ENCODE results near the gene EFHC1. TPM values are rescaled to one million over a fixed set of nuclear protein-coding genes. Genes with fewer than 3 reads are reported as not detected.

Gene EFHC1
- total and polyA plus RNA-seq, 9 donors: 12.1 to 59.5 (median 23.5) TPM

- 77 to 86% (median 84%) methylated on average over 5 of the region's 5 CpGs for WGBS, 3 donors
- no peak for DNase-seq
- no peak overlapping the region for H3K27ac ChIP-seq
- TF ChIP-seq CTCF (IDR thresholded peaks at IDR 0.05): no peak
- TF ChIP-seq EP300 (IDR thresholded peaks at IDR 0.05): no peak
- no peak for TF ChIP-seq POLR2A (IDR thresholded peaks at IDR 0.05)
- no peaks in the 10 kb centered on the region for H3K9me3 ChIP-seq
- intact Hi-C loops (cut with DNase I): loop anchor here in 1 of 4 donors (10.0 kb wide), 1 partner anchor 175 kb away; no protein-coding TSS in a partner anchor
- no peaks in the 10 kb centered on the region for H3K27me3 ChIP-seq
- H3K36me3 ChIP-seq: no peaks in the 10 kb centered on the region
- no peaks in the 10 kb centered on the region for H3K4me1 ChIP-seq (ENCODE audit: insufficient read depth)
- H3K4me3 ChIP-seq: no peak overlapping the region
These were observed 69.7 kb downstream of the EFHC1 start for GRCh38 chr6:52489881-52490280.

DNA sequence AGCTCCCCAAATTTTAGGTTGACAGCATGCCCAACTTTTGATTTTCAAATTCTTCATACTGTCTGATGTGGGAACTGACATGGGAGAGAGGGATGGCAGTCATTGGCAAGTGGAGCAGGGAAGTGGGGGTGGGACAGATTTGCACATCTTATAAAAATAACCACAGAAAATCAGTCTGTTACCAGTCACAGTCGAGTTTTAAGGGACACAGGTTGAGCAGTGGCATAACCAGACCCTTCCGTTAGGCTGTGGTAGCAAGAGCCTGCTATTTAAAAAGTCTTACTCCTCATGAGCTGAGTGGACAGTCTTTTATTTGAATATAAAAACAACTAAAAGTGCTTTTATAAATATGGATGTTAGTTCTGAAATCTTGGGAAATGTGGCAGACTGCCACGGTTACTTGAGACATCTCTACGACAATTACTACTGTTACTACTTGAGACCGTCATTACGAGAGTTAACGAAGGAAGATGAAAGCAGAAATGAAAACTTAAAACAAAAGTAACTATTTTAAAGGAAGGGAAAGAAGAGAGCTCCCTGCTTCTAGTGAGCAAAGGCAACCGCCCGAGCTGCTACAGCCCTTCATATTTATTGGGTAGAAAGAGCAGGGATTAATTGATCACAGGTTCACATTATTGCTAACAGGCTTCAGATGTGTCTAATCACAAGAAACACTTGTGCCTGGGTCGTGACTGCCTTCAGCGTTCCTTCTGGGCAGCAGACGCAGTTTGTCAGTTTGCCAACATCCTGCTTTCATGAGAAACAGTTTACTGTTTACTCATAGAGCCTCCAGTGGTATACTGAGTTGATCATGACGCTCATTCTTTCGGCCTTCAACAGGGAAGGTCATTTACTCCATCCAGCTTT is 71.3 kb downstream of the EFHC1 start:
- 51 to 79% (median 65%) methylated on average over 14 of the region's 14 CpGs for WGBS, 3 donors
- H3K4me3 ChIP-seq: no peak overlapping the region
- H3K4me1 ChIP-seq (ENCODE audit: insufficient read depth): no peaks in the 10 kb centered on the region
- no peaks in the 10 kb centered on the region for H3K9me3 ChIP-seq
- intact Hi-C loops (cut with DNase I): loop anchor here in 1 of 4 donors (10.0 kb wide), 1 partner anchor 173 kb away; no protein-coding TSS in a partner anchor
- no peak for DNase-seq
- H3K27ac ChIP-seq: no peak overlapping the region
- no peaks in the 10 kb centered on the region for H3K27me3 ChIP-seq
- TF ChIP-seq EP300 (IDR thresholded peaks at IDR 0.05) (no peak), CTCF (IDR thresholded peaks at IDR 0.05) (no peak), POLR2A (IDR thresholded peaks at IDR 0.05) (no peak)
- H3K36me3 ChIP-seq: no peaks in the 10 kb centered on the region

DNA sequence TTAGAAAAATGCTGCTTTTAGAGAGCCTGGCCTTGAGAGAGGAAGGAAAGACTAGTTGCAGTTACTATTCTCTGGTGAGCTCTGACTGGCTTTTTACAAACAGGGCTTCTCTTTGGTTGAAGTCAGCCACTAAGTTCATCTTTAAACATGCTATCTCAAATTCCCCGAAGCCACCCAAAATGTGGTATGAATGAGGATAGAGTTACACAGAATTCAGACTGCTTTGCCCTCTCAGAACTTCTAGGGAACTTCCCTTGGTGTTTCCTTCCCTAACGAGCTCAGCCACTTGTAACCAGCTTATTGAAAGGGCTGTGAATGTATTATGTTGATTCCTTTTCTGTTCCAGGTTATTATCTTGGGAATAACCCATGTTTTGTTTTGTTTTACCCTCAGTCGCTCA is 73.5 kb downstream of the EFHC1 start:
- TF ChIP-seq EP300 (IDR thresholded peaks at IDR 0.05) (no peak), POLR2A (IDR thresholded peaks at IDR 0.05) (no peak), CTCF (IDR thresholded peaks at IDR 0.05) (no peak)
- WGBS, 3 donors: 7 to 34% (median 8%) methylated on average over 3 of the region's 3 CpGs
- no peak overlapping the region for H3K4me3 ChIP-seq
- peaks cover 3% of the 10 kb centered on the region for H3K4me1 ChIP-seq (ENCODE audit: insufficient read depth)
- H3K27ac ChIP-seq: no peak overlapping the region
- H3K27me3 ChIP-seq: no peaks in the 10 kb centered on the region
- no peaks in the 10 kb centered on the region for H3K9me3 ChIP-seq
- DNase-seq: no peak
- intact Hi-C loops (cut with DNase I): loop anchor here in 1 of 4 donors (10.0 kb wide), 1 partner anchor 171 kb away; no protein-coding TSS in a partner anchor
- no peaks in the 10 kb centered on the region for H3K36me3 ChIP-seq

DNA sequence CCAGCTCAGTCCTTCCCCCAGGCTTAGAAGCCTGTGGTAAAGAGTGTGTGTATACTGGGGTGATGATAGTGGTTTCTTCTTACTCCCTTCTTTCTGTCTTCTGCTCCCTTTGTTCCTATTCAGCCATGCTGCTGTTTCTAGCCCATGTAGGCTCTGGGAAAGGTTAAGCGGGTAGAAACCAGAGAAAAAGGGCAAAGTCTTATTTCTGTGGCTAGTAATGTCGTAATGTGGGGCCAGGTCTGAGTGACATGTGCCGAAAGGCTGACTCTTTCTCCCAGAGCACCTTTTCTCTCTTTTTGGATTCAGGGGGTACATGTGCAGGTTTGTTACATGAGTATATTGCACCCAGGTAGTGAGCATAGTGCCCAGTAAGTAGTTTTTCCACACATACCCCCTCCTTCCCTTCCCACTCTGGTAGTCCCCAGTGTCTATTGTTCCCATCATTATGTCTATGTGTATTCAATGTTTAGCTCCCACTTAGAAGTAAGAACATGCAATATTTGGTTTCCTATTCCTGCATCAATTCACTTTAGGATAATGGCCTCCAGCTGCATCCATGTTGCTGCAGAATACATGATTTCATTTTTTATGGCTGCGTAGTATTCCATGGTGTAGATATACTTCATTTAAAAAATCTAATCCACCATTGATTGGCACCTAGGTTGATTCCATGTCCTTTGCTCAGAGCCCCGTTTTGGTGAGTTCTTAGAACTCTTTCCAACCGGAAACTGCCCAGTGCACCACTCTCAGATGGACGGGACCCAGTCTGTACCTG is 74.3 kb downstream of the EFHC1 start:
- Histone ChIP-seq H3K27me3 (no peaks in the 10 kb centered on the region), H3K4me1 (ENCODE audit: insufficient read depth) (peaks cover 3% of the 10 kb centered on the region), H3K9me3 (no peaks in the 10 kb centered on the region), H3K27ac (no peak overlapping the region), H3K4me3 (no peak overlapping the region), H3K36me3 (no peaks in the 10 kb centered on the region)
- 96 to 98% (median 96%) methylated on average over 7 of the region's 7 CpGs for WGBS, 3 donors
- TF ChIP-seq POLR2A (IDR thresholded peaks at IDR 0.05) (no peak), EP300 (IDR thresholded peaks at IDR 0.05) (no peak), CTCF (IDR thresholded peaks at IDR 0.05) (no peak)
- no peak for DNase-seq
- intact Hi-C loops (cut with DNase I): loop anchor here in 1 of 4 donors (10.0 kb wide), 1 partner anchor 170 kb away; no protein-coding TSS in a partner anchor
